Testis (tissue), 3 donors: ENCODE data around the gene PAPPA. TPM values are rescaled to one million over a fixed set of nuclear protein-coding genes. Genes with fewer than 3 reads are reported as not detected.

Experiments
- DNase-seq: peaks from one replicate; pipeline ENCODE4 v3.0.0-alpha.2; 2019
- H3K27ac ChIP-seq, 2 donors: fragments of 200-600 bp; sonication (generic); one replicate each; pipeline ENCODE4 v1.5.1; 2019
- H3K27me3 ChIP-seq: fragments of 200-600 bp; sonication (generic); one replicate; pipeline ENCODE4 v1.5.1; 2019
- H3K36me3 ChIP-seq: fragments of 200-600 bp; sonication (generic); one replicate; pipeline ENCODE4 v1.5.1; 2017; ENCODE audit warnings: low read depth; ENCODE audit errors: missing control alignments
- H3K4me1 ChIP-seq: fragments of 200-600 bp; sonication (generic); one replicate; pipeline ENCODE4 v1.5.1; 2019
- H3K4me3 ChIP-seq, 2 donors: fragments of 200-600 bp; sonication (generic); one replicate each; pipeline ENCODE4 v1.5.1; 2017 to 2019
- H3K9me3 ChIP-seq: fragments of 200-600 bp; sonication (generic); one replicate; pipeline ENCODE4 v1.5.1; 2017
- POLR2A ChIP-seq: fragments of 450-650 bp; IDR thresholded peaks from one replicate; pipeline ENCODE4 v1.6.1; 2017; ENCODE audit warnings: antibody characterized with exemption, mild to moderate bottlenecking, moderate library complexity
- WGBS, 2 donors: methylation state at CpG; one replicate each; pipeline ENCODE4 v1.1.5; 2018; 5-methylcytosine and 5-hydroxymethylcytosine counted together
- intact Hi-C: fragments of 100-400 bp; cut with DNase I; formaldehyde crosslinking; loops from one replicate; pipeline ENCODE4 v1.15.1; 2023; ENCODE audit warnings: low total_unique reads
- polyA plus RNA-seq: library from polyadenylated mRNA; stranded (reverse); fragments of 350-450 nt; fragmentation: Illumina TruSeq; extraction: RNeasy Lipid Tissue Mini Kit (QIAGEN cat#74804); gene quantifications from one replicate; pipeline ENCODE4 v1.2.3, GENCODE V29; 2014; ENCODE audit warnings: low read depth, low replicate concordance; ENCODE audit not compliant: insufficient read depth
- total RNA-seq, 2 donors: library from RNA; depleted of rRNA; stranded (reverse); fragments of >200 nt; gene quantifications; one replicate each; pipeline ENCODE4 v1.2.3, GENCODE V29; 2016
- TF ChIP-seq, protein P1 (sequence below), 3 experiments: fragments of 450-650 bp in 2 of 3; fragments of 200-600 bp in 1 of 3; sonication (generic) in 1 of 3; IDR thresholded peaks; one replicate each; pipeline ENCODE4 v1.5.1; 2016 to 2019; ENCODE audit warnings: antibody characterized with exemption in 3 of 3, mild to moderate bottlenecking in 2 of 3, moderate library complexity in 1 of 3

Gene PAPPA
- total and polyA plus RNA-seq, 3 donors from 2014 or later = 1.9 to 5.1 (median 4.1) TPM

DNA sequence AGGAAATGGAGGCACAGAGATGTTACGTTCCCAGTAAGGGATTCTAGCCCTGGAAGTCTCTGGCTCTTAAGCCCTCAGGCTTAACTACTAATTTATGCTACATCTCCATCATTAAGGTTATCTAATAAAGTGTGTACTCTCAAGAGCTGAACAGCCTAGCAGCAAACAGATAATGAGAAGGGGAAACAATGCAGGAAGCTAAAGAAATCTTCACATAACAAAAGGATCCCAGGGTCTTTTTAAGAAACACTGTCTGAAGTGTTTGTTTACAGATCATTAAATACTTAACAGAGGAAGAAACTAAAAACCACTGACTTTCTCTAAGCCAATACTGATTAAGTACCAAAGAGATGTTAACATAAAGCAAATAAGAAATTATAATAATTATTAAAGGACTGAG, 129.0 kb downstream of the PAPPA start:
- Histone ChIP-seq H3K27ac (no peak overlapping the region), H3K9me3 (no peaks in the 10 kb centered on the region), H3K36me3 (no peaks in the 10 kb centered on the region), H3K4me3 (no peak overlapping the region), H3K4me1 (no peaks in the 10 kb centered on the region), H3K27me3 (no peaks in the 10 kb centered on the region)
- TF ChIP-seq, protein P1, sequence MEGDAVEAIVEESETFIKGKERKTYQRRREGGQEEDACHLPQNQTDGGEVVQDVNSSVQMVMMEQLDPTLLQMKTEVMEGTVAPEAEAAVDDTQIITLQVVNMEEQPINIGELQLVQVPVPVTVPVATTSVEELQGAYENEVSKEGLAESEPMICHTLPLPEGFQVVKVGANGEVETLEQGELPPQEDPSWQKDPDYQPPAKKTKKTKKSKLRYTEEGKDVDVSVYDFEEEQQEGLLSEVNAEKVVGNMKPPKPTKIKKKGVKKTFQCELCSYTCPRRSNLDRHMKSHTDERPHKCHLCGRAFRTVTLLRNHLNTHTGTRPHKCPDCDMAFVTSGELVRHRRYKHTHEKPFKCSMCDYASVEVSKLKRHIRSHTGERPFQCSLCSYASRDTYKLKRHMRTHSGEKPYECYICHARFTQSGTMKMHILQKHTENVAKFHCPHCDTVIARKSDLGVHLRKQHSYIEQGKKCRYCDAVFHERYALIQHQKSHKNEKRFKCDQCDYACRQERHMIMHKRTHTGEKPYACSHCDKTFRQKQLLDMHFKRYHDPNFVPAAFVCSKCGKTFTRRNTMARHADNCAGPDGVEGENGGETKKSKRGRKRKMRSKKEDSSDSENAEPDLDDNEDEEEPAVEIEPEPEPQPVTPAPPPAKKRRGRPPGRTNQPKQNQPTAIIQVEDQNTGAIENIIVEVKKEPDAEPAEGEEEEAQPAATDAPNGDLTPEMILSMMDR (IDR thresholded peaks at IDR 0.05) = no peak
- no peak for TF ChIP-seq POLR2A
- intact Hi-C loops = no loop called here
- no peak for DNase-seq
- WGBS, 2 donors = 84 to 87% methylated on average over 1 of the region's 1 CpG

DNA sequence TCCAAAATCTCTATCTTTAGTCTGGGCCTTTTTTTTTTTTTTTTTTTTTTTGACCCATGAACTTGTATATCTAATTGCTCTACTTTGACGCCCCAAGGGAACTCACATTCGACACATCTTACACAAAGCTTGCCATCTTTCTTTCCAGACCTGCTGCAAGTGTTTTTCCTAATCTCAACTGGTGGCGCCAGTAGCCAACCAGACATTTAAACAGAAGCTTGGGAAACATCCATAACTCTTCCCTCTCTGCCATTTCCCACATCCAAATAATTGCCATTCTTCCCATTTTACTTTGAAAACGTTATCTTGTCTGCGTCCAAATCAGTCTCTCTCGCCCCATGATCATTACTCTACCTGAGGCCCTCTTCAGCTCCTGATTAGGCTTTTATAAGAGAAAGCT, 130.9 kb downstream of the PAPPA start:
- Histone ChIP-seq H3K4me1 (no peaks in the 10 kb centered on the region), H3K27me3 (no peaks in the 10 kb centered on the region), H3K9me3 (no peaks in the 10 kb centered on the region), H3K4me3 (no peak overlapping the region), H3K36me3 (no peaks in the 10 kb centered on the region), H3K27ac (no peak overlapping the region)
- intact Hi-C loops = no loop called here
- WGBS, 2 donors = 89 to 90% methylated on average over 6 of the region's 6 CpGs
- TF ChIP-seq, protein P1 (IDR thresholded peaks at IDR 0.05) = no peak
- TF ChIP-seq POLR2A = no peak
- DNase-seq = no peak

DNA sequence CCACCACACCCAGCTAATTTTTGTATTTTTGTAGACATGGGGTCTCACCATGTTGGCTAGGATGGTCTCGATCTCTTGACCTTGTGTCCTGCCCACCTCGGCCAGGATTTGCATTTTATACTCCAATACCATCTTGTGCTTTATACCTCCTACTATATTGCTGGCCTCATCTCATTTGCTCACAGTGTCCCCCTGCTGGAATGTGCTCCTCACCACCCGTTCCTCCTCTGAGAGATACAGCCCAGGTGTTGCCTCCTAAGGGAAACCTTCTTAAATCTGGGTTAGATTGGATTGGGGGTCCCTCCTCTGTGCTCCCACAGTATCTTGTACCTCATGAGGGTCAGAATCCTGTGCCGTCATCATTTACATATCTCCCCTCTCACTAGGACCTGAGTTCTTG, 131.7 kb downstream of the PAPPA start:
- no peaks in the 10 kb centered on the region for H3K36me3 ChIP-seq
- H3K27ac ChIP-seq = no peak overlapping the region
- no peak for TF ChIP-seq POLR2A
- TF ChIP-seq, protein P1 (IDR thresholded peaks at IDR 0.05) = no peak
- DNase-seq = no peak
- WGBS, 2 donors = 89 to 93% methylated on average over 4 of the region's 4 CpGs
- intact Hi-C loops = no loop called here
- H3K4me3 ChIP-seq = no peak overlapping the region
- no peaks in the 10 kb centered on the region for H3K4me1 ChIP-seq
- no peaks in the 10 kb centered on the region for H3K9me3 ChIP-seq
- no peaks in the 10 kb centered on the region for H3K27me3 ChIP-seq

DNA sequence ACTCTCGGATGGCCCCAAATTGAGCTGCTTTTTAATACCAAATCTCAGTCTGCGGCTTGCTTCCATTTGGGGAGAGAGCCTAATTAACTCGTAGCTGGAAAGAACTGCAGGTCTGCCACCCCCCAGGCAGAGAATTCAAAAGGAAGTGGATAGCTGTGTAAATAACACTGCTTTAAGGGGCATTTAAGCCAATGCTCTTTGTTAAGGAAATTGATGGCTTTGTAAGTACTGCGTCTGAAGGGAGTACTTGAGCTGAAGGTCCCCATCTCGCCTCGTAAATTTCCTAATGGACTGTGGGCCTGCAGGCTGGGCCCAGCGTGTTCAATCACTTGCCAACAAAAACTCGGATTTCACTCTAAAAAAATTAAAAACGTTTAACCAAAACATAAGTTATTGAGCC, 132.7 kb downstream of the PAPPA start:
- intact Hi-C loops = no loop called here
- WGBS, 2 donors = 44 to 53% methylated on average over 9 of the region's 9 CpGs
- TF ChIP-seq, protein P1 (IDR thresholded peaks at IDR 0.05) = no peak
- no peak for TF ChIP-seq POLR2A
- Histone ChIP-seq H3K27me3 (no peaks in the 10 kb centered on the region), H3K27ac (no peak overlapping the region), H3K36me3 (no peaks in the 10 kb centered on the region), H3K4me3 (no peak overlapping the region), H3K4me1 (no peaks in the 10 kb centered on the region), H3K9me3 (no peaks in the 10 kb centered on the region)
- no peak for DNase-seq

DNA sequence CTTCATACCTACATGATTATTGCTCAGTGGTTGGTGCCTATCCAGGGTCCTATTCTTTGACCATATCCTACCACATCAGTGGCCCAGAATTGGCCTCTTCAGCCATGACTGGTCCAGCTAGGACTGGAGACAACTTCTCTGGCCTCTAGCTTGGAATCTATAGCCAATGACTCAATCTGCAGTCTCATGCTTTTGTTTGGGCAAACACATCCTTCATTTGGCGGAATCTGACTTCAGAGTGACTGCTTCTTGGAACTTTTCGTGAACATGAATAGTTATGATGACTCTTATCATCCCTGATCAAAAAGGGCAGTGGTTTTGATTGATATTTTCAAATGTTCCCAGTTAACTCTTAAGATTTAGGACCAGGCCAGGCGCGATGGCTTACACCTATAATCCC, 134.1 kb downstream of the PAPPA start:
- 90 to 98% methylated on average over 4 of the region's 4 CpGs for WGBS, 2 donors

More for the DNA sequence above, 134.1 kb downstream of the PAPPA start:
- Histone ChIP-seq H3K4me1 (no peaks in the 10 kb centered on the region), H3K4me3 (no peak overlapping the region), H3K36me3 (no peaks in the 10 kb centered on the region), H3K27me3 (no peaks in the 10 kb centered on the region), H3K9me3 (no peaks in the 10 kb centered on the region), H3K27ac (no peak overlapping the region)
- DNase-seq = no peak
- TF ChIP-seq, protein P1 (IDR thresholded peaks at IDR 0.05) = no peak
- no peak for TF ChIP-seq POLR2A
- intact Hi-C loops = no loop called here
